Measurements from ENCODE around the gene TAGLN. TPM values are rescaled to one million over a fixed set of nuclear protein-coding genes. Genes with fewer than 3 reads are reported as not detected.

The TAGLN gene
- total and polyA plus RNA-seq, 2 experiments from 2014 or later, result 1,454 to 2,613 TPM

DNA sequence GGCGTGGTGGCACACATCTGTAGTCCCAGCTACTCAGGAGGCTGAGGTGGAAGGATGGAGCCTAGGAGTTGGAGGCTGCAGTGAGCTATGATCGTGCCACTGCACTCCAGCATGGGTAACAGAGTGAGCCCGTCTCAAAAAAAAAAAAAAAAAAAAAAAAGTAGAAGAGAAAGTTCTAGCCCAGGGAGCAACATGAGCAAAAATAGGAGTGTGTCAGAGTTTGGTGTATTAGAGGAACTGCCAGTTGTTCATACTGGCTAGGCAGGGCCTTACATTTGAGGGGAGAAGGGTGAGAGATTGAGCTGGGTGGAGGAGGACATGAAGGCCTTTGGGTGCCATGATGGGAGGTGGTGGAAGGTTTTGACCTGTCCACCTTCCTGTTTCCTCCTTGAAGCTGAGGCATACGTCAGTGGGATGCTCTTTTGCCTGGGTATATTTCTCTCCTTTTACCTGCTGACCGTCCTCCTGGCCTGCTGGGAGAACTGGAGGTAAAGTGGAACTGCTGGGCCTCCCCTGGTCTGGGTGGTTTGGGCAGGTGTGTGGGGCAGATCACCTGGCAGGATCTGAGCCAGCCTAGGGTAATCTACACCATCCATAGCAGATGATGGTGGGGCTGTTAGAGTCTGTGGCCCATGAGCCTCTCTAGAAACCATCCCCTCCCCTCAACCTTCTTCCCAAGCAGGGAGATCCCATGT lies 13.3 kb upstream of the TAGLN start:
- no peak overlapping the region for H2AFZ ChIP-seq
- in situ Hi-C loops (cut with MboI), result no loop called here
- no peak overlapping the region for H3K4me2 ChIP-seq (ENCODE audit: unreplicated experiment)
- no peaks in the 10 kb centered on the region; the same call in 1 of the 2 replicates for H3K36me3 ChIP-seq (ENCODE audit: low read depth)
- H3K9me2 ChIP-seq (ENCODE audit: insufficient read depth), result no peaks in the 10 kb centered on the region
- H3K9me3 ChIP-seq (ENCODE audit: low read depth), result no peaks in the 10 kb centered on the region
- peaks cover 2% of the 10 kb centered on the region; the same call in 1 of the 2 replicates for H3K4me1 ChIP-seq (ENCODE audit: insufficient read depth)
- 72 to 76% methylated on average over 4 to 5 of the region's 5 CpGs for WGBS, 2 experiments (ENCODE audit: low coverage in 1 of 2, low lambda C conversion rate in 2 of 2, missing lambda C conversion rate in 2 of 2)
- no peaks in the 10 kb centered on the region for H3K27me3 ChIP-seq (replicated peaks; ENCODE audit: insufficient read depth)
- no peaks in the 10 kb centered on the region for H4K20me1 ChIP-seq (ENCODE audit: insufficient read depth)
- no peak overlapping the region for H3K27ac ChIP-seq
- H3K79me2 ChIP-seq (ENCODE audit: insufficient read depth), result peaks cover 2% of the 10 kb centered on the region
- no peaks in the 10 kb centered on the region for H3F3A ChIP-seq (ENCODE audit: insufficient read depth)
- no peak for DNase-seq
- no peak for TF ChIP-seq EZH2 (IDR thresholded peaks at IDR 0.05; ENCODE audit: insufficient read depth, poor library complexity, severe bottlenecking)
- no peak for TF ChIP-seq EZH2phosphoT487 (IDR thresholded peaks at IDR 0.05; ENCODE audit: insufficient read depth, low read depth)
- H3K9ac ChIP-seq, result no peak overlapping the region
- no peak overlapping the region for H3K4me3 ChIP-seq

DNA sequence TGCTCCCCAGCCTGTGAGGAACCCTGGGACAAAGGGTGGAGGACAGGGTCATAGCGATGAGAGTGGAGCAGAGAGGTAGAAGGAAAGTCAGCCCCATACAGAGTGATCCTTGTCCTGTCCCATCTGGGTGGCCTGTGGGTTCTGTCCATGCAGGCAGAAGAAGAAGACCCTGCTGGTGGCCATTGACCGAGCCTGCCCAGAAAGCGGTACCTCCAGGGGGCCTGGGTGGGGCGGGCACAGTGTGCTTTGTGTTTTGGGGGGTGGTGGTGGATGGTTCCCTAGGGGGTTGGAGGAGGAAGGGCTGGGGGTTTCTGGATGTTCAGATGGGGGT lies 12.8 kb upstream of the TAGLN start:
- Histone ChIP-seq H3K9me3 (ENCODE audit: low read depth) (no peaks in the 10 kb centered on the region), H3K4me1 (ENCODE audit: insufficient read depth) (no peaks in the 10 kb centered on the region), H3K36me3 (ENCODE audit: low read depth) (no peaks in the 10 kb centered on the region; the same call in 1 of the 2 replicates), H3K4me3 (no peak overlapping the region), H3K79me2 (ENCODE audit: insufficient read depth) (no peaks in the 10 kb centered on the region), H3K9me2 (ENCODE audit: insufficient read depth) (no peaks in the 10 kb centered on the region), H3F3A (ENCODE audit: insufficient read depth) (no peaks in the 10 kb centered on the region), H4K20me1 (ENCODE audit: insufficient read depth) (no peaks in the 10 kb centered on the region), H3K9ac (no peak overlapping the region), H3K4me2 (ENCODE audit: unreplicated experiment) (no peak overlapping the region), H3K27ac (no peak overlapping the region), H3K27me3 (replicated peaks; ENCODE audit: insufficient read depth) (no peaks in the 10 kb centered on the region), H2AFZ (no peak overlapping the region)
- TF ChIP-seq EZH2 (IDR thresholded peaks at IDR 0.05; ENCODE audit: insufficient read depth, poor library complexity, severe bottlenecking), result no peak
- TF ChIP-seq EZH2phosphoT487 (IDR thresholded peaks at IDR 0.05; ENCODE audit: insufficient read depth, low read depth), result no peak
- DNase-seq, result no peak
- 98% methylated on average over 4 of the region's 4 CpGs for WGBS, 2 experiments (ENCODE audit: low coverage in 1 of 2, low lambda C conversion rate in 2 of 2, missing lambda C conversion rate in 2 of 2)
- in situ Hi-C loops (cut with MboI), result no loop called here

DNA sequence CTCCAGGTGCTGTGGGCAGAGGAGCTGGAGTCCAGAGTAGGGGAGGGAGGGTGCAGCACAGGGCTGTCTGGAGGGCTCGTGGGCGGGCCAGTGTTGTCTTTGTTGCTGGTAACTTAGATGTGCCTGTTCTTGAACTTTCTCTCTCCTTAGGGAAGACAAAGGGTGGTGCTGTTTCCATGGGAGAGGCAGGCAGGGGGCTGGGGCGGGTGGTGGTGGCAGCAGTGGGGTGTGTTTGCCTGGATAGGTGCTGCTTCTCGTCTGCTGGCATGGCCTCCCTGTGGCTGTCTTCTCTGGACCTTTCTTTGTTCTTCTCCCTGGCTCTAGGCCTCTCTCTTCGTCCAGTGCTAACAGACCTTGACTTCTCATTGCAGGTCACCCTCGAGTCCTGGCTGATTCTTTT lies 12.2 kb upstream of the TAGLN start:
- Histone ChIP-seq H3K27ac (no peak overlapping the region), H3K9me3 (ENCODE audit: low read depth) (no peaks in the 10 kb centered on the region), H3K79me2 (ENCODE audit: insufficient read depth) (no peaks in the 10 kb centered on the region), H3K4me3 (no peak overlapping the region), H2AFZ (no peak overlapping the region), H3K9ac (no peak overlapping the region), H4K20me1 (ENCODE audit: insufficient read depth) (no peaks in the 10 kb centered on the region), H3F3A (ENCODE audit: insufficient read depth) (no peaks in the 10 kb centered on the region), H3K36me3 (ENCODE audit: low read depth) (no peaks in the 10 kb centered on the region; the same call in 1 of the 2 replicates), H3K27me3 (replicated peaks; ENCODE audit: insufficient read depth) (no peaks in the 10 kb centered on the region), H3K4me1 (ENCODE audit: insufficient read depth) (no peaks in the 10 kb centered on the region), H3K4me2 (ENCODE audit: unreplicated experiment) (no peak overlapping the region), H3K9me2 (ENCODE audit: insufficient read depth) (no peaks in the 10 kb centered on the region)
- TF ChIP-seq EZH2phosphoT487 (IDR thresholded peaks at IDR 0.05; ENCODE audit: insufficient read depth, low read depth) (no peak), EZH2 (IDR thresholded peaks at IDR 0.05; ENCODE audit: insufficient read depth, poor library complexity, severe bottlenecking) (no peak)
- no peak for DNase-seq
- in situ Hi-C loops (cut with MboI), result no loop called here
- 78% methylated on average over 4 to 6 of the region's 6 CpGs for WGBS, 2 experiments (ENCODE audit: low coverage in 1 of 2, low lambda C conversion rate in 2 of 2, missing lambda C conversion rate in 2 of 2)

DNA sequence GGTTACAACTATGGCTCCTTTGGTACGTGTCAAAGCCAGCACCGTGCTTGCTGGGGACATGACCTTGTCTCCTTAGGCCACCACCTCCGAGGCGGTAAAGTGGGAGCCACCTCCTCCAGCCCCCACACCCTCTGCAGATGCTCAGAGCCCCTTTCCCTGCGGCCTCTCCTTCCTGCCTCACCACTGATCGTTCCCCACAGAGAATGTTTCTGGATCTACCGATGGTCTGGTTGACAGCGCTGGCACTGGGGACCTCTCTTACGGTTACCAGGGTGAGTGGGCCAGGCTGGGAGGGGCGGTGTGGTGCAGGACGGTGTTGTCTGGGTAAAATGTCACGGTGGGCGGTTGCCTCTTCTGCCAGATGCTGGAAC lies 11.8 kb upstream of the TAGLN start:
- Histone ChIP-seq H4K20me1 (ENCODE audit: insufficient read depth) (no peaks in the 10 kb centered on the region), H3K9me2 (ENCODE audit: insufficient read depth) (no peaks in the 10 kb centered on the region), H3K27me3 (replicated peaks; ENCODE audit: insufficient read depth) (no peaks in the 10 kb centered on the region), H3K36me3 (ENCODE audit: low read depth) (no peaks in the 10 kb centered on the region; the same call in 1 of the 2 replicates), H3F3A (ENCODE audit: insufficient read depth) (no peaks in the 10 kb centered on the region), H3K9me3 (ENCODE audit: low read depth) (no peaks in the 10 kb centered on the region), H3K4me3 (no peak overlapping the region), H3K4me1 (ENCODE audit: insufficient read depth) (no peaks in the 10 kb centered on the region), H3K9ac (no peak overlapping the region), H3K79me2 (ENCODE audit: insufficient read depth) (no peaks in the 10 kb centered on the region), H2AFZ (no peak overlapping the region), H3K4me2 (ENCODE audit: unreplicated experiment) (no peak overlapping the region), H3K27ac (no peak overlapping the region)
- in situ Hi-C loops (cut with MboI), result no loop called here
- DNase-seq, result no peak
- WGBS, 2 experiments (ENCODE audit: low coverage in 1 of 2, low lambda C conversion rate in 2 of 2, missing lambda C conversion rate in 2 of 2), result 89 to 92% methylated on average over 13 of the region's 13 CpGs
- TF ChIP-seq EZH2 (IDR thresholded peaks at IDR 0.05; ENCODE audit: insufficient read depth, poor library complexity, severe bottlenecking) (no peak), EZH2phosphoT487 (IDR thresholded peaks at IDR 0.05; ENCODE audit: insufficient read depth, low read depth) (no peak)
